NT2/D1 (cell line): Measurements from ENCODE around the gene SLC35F3.

Experiments used
- YY1 ChIP-seq: IDR thresholded peaks from 2 replicates; pipeline ENCODE4 v1.6.1; 2011; ENCODE audit not compliant: insufficient read length, insufficient read depth
- ZNF274 ChIP-seq: IDR thresholded peaks from 2 replicates; pipeline ENCODE4 v1.6.1; 2011; ENCODE audit warnings: mild to moderate bottlenecking, low read depth, low read length

DNA sequence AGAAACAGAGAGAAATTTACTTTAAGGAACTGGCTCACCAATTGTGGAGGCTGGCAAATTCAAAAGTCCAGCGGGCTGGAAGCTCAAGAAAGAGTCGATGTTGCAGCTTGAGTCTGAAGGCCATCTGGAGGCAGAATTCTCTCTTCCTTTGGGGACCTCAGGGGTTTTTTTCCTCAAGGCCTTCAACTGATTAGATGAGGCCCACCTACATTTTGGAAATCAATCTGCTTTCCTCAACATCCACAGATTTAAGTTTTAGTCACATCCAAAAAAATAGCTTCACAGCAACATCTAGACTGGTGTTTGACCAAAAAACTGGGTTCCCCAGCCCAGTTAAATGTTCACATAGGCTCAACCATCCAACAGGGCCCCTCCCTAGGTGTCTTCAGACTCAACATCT, 114.9 kb downstream of the SLC35F3 start:
- TF ChIP-seq ZNF274 (no peak), YY1 (no peak)
